OCI-LY7 (cell line): Measurements from ENCODE around the gene ACTC1. TPM values are rescaled to one million over a fixed set of nuclear protein-coding genes. Genes with fewer than 3 reads are reported as not detected.

ENCODE experiments used
- BruUV-seq: library from RNA; stranded (reverse); fragments of 400-500 nt; replicated peaks from 2 replicates; lab custom pipeline; 2021; lab: Mats Ljungman, UMichigan
- CTCF ChIA-PET: fragments of 300-600 bp; sonication (Branson Sonifier 250); formaldehyde crosslinking; loops from one replicate; lab custom pipeline; 2022; ENCODE audit warnings: antibody characterized with exemption; ENCODE audit not compliant: unreplicated experiment; lab: Charles Lee
- POLR2A ChIA-PET: fragments of 300-600 bp; sonication (Branson Sonifier 250); formaldehyde crosslinking; loops from one replicate; lab custom pipeline; 2022; ENCODE audit warnings: antibody characterized with exemption; lab: Charles Lee
- DNase-seq: peaks from one replicate; pipeline ENCODE4 v3.0.0-alpha.2; 2015; ENCODE audit warnings: low spot score
- H2AFZ ChIP-seq: fragments of 200-600 bp; sonication (generic), shearing (Covaris generic); 2 replicates; pipeline ENCODE4 v1.6.1; 2014; ENCODE audit warnings: mild to moderate bottlenecking, antibody characterized with exemption, low read length, moderate library complexity
- H3K27ac ChIP-seq: fragments of 200-600 bp; sonication (generic); 2 replicates; pipeline ENCODE4 v1.5.1; 2014; ENCODE audit warnings: mixed run types, low read depth, mild to moderate bottlenecking, moderate library complexity, low read length, inconsistent platforms; ENCODE audit not compliant: poor library complexity, severe bottlenecking
- H3K36me3 ChIP-seq: fragments of 200-600 bp; sonication (generic); 2 replicates; pipeline ENCODE4 v1.6.1; 2014; ENCODE audit warnings: mild to moderate bottlenecking, antibody characterized with exemption, low read length, moderate library complexity, mixed read lengths; ENCODE audit not compliant: insufficient read depth
- H3K4me1 ChIP-seq: fragments of 200-600 bp; sonication (generic); 2 replicates; pipeline ENCODE4 v1.5.1; 2014; ENCODE audit warnings: mild to moderate bottlenecking, low read length; ENCODE audit not compliant: insufficient read depth, poor library complexity, severe bottlenecking
- H3K4me2 ChIP-seq: fragments of 200-600 bp; sonication (generic); 2 replicates; pipeline ENCODE4 v1.6.1; 2014; ENCODE audit warnings: mild to moderate bottlenecking, low read length
- H3K4me3 ChIP-seq: fragments of 200-600 bp; sonication (generic); 2 replicates; pipeline ENCODE4 v1.5.1; 2014; ENCODE audit warnings: mild to moderate bottlenecking, low read depth, low read length; ENCODE audit not compliant: poor library complexity, severe bottlenecking
- H3K79me2 ChIP-seq: fragments of 200-600 bp; sonication (generic); 2 replicates; pipeline ENCODE4 v1.6.1; 2016; ENCODE audit warnings: low read depth, mild to moderate bottlenecking, low read length, moderate library complexity, mixed read lengths; ENCODE audit not compliant: insufficient read depth
- H3K9me2 ChIP-seq: fragments of 200-600 bp; sonication (generic); 2 replicates; pipeline ENCODE4 v1.6.1; 2016; ENCODE audit warnings: mild to moderate bottlenecking, low read length, mixed read lengths; ENCODE audit not compliant: insufficient read depth
- H3K9me3 ChIP-seq: fragments of 200-600 bp; sonication (generic); 2 replicates; pipeline ENCODE4 v1.6.1; 2014; ENCODE audit warnings: mild to moderate bottlenecking, mixed run types, low read length, mixed read lengths
- H4K20me1 ChIP-seq: fragments of 200-600 bp; sonication (generic); 2 replicates; pipeline ENCODE4 v1.6.1; 2014; ENCODE audit warnings: mild to moderate bottlenecking, antibody characterized with exemption, low read length, moderate library complexity, mixed read lengths; ENCODE audit not compliant: insufficient read depth
- EZH2phosphoT487 ChIP-seq: fragments of 200-600 bp; sonication (generic); IDR thresholded peaks from 2 replicates; pipeline ENCODE4 v1.6.1; 2018; ENCODE audit warnings: low read depth, borderline replicate concordance, mild to moderate bottlenecking, mixed run types, antibody characterized with exemption, low read length, moderate library complexity, mixed read lengths
- intact Hi-C: fragments of 100-400 bp; cut with micrococcal nuclease; formaldehyde crosslinking; loops from one replicate; pipeline ENCODE4 v1.10.0; 2022; ENCODE audit not compliant: unreplicated experiment
- total RNA-seq, 2 experiments: library from RNA; depleted of rRNA in 1 of 2; stranded (reverse); fragments of >200 nt in 1 of 2; shearing (Covaris generic) in 1 of 2; gene quantifications; 2 replicates each; pipeline ENCODE4 v1.2.3, GENCODE V29; 2014 to 2022
- TF ChIP-seq, protein P1 (sequence below): fragments of 200-600 bp; sonication (generic); conservative IDR thresholded peaks from 2 replicates; pipeline ENCODE4 v1.5.1; 2014; ENCODE audit warnings: mild to moderate bottlenecking, antibody characterized with exemption, low read length, moderate library complexity, mixed read lengths

The ACTC1 gene
- total RNA-seq, 2 experiments from 2014 or later, result not detected

DNA sequence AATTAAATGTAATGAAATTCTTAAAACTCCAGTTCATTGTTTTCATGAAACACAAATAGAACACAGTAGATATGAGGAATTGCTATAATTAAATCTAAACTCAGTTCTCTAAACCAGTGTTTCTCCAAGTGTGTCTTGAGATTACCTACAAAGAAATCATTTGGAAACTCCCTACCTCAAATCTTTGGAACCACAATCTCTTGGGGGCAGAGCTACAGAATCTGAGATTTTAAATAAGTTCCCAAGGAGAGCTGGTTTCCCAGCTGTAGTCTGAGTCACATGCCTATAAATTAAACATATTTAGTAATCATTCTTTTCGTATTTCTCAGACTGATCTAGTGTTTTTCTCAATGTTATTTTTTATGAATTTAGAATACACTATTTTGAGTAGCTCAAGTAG is 17.0 kb upstream of the ACTC1 start:
- CTCF ChIA-PET, result no interaction called here

DNA sequence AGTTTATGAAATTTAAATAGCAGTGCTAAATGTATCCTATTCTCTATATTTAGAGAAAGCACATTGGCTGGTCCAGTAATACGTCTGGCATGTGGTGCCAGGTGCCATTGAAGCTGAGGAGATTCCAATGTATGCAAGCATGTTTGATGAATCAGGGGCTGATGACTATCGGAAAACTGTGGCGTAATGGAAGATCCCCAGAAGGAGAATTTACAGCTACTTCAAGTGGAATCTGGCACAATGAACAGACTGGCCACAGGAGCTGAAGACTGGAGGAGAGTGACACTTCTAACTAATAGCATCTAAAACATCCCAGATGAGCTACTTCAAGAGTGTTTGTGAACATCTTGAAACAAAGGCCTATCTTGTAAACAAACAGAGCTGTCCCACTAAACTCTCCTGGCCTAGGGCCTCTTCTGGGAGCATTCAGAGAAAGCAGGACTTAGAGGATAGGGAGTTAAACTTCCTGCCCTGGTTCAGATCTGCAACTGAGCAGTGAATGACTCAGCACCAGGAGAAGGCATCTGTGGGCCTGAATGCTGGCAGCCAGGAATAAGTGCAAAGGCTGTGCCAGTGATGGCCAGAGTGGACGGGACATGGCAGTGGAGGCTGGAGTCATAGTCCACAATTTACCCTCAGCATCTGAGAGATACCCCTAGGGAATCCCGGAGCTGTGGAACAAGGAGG is 15.2 kb upstream of the ACTC1 start:
- Histone ChIP-seq H3K27ac (no peak overlapping the region), H3K79me2 (no peaks in the 10 kb centered on the region), H3K9me2 (no peaks in the 10 kb centered on the region), H3K4me2 (no peak overlapping the region), H3K36me3 (no peaks in the 10 kb centered on the region), H4K20me1 (no peaks in the 10 kb centered on the region), H3K4me3 (no peak overlapping the region), H3K9me3 (no peaks in the 10 kb centered on the region), H2AFZ (no peak overlapping the region), H3K4me1 (no peaks in the 10 kb centered on the region)
- TF ChIP-seq, protein P1, sequence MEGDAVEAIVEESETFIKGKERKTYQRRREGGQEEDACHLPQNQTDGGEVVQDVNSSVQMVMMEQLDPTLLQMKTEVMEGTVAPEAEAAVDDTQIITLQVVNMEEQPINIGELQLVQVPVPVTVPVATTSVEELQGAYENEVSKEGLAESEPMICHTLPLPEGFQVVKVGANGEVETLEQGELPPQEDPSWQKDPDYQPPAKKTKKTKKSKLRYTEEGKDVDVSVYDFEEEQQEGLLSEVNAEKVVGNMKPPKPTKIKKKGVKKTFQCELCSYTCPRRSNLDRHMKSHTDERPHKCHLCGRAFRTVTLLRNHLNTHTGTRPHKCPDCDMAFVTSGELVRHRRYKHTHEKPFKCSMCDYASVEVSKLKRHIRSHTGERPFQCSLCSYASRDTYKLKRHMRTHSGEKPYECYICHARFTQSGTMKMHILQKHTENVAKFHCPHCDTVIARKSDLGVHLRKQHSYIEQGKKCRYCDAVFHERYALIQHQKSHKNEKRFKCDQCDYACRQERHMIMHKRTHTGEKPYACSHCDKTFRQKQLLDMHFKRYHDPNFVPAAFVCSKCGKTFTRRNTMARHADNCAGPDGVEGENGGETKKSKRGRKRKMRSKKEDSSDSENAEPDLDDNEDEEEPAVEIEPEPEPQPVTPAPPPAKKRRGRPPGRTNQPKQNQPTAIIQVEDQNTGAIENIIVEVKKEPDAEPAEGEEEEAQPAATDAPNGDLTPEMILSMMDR, result no peak
- no TSS peak for BruUV-seq
- no peak for DNase-seq
- POLR2A ChIA-PET, result no interaction called here
- intact Hi-C loops, result no loop called here
- CTCF ChIA-PET, result no interaction called here

More for the DNA sequence above, 17.0 kb upstream of the ACTC1 start:
- intact Hi-C loops, result no loop called here
- H3K79me2 ChIP-seq, result no peaks in the 10 kb centered on the region
- H3K4me2 ChIP-seq, result no peak overlapping the region
- DNase-seq, result no peak
- no peaks in the 10 kb centered on the region for H3K9me3 ChIP-seq
- H3K4me3 ChIP-seq, result no peak overlapping the region
- no peaks in the 10 kb centered on the region for H3K4me1 ChIP-seq
- POLR2A ChIA-PET, result no interaction called here
- BruUV-seq, result no TSS peak
- no peaks in the 10 kb centered on the region for H4K20me1 ChIP-seq
- H2AFZ ChIP-seq, result no peak overlapping the region
- TF ChIP-seq EZH2phosphoT487, result no peak
- TF ChIP-seq, protein P1, result no peak
- no peak overlapping the region for H3K27ac ChIP-seq
- H3K36me3 ChIP-seq, result no peaks in the 10 kb centered on the region
- H3K9me2 ChIP-seq, result no peaks in the 10 kb centered on the region

DNA sequence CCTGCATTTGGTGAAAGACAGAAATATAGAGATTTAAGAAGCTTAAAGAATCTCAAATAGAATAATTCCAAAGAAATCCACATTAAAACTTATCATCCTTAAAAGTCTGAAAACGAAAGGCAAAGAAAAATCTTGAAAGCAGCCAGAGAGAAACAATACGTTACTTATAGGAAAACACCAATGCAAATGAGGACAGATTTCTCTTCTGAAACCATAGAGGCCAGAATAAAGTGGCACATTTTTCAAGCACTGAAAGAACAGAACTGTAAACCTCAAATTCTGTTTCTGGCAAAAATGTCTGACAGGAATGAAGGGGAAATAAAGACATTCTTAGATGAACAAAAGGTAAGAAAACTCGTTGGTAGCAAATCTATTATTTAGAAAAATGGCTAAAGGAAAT is 13.8 kb upstream of the ACTC1 start:
- POLR2A ChIA-PET, result no interaction called here
- no peaks in the 10 kb centered on the region for H3K79me2 ChIP-seq
- H3K27ac ChIP-seq, result no peak overlapping the region
- no peak for DNase-seq
- no peaks in the 10 kb centered on the region for H3K9me3 ChIP-seq
- H3K4me3 ChIP-seq, result no peak overlapping the region
- H3K9me2 ChIP-seq, result no peaks in the 10 kb centered on the region
- H3K36me3 ChIP-seq, result no peaks in the 10 kb centered on the region
- TF ChIP-seq, protein P1, result no peak
- TF ChIP-seq EZH2phosphoT487, result no peak
- no peak overlapping the region for H2AFZ ChIP-seq
- BruUV-seq, result no TSS peak
- H3K4me1 ChIP-seq, result no peaks in the 10 kb centered on the region
- intact Hi-C loops, result no loop called here
- no peak overlapping the region for H3K4me2 ChIP-seq
- CTCF ChIA-PET, result no interaction called here
- H4K20me1 ChIP-seq, result no peaks in the 10 kb centered on the region
